ELR (cell line): Measurements from ENCODE around the gene PNMA8A.
"Not testable (repeated sequence)": the region's sequence is repeated elsewhere in the genome, so short reads cannot be mapped to it uniquely, and the experiment has no call there.

Source experiments
- DNase-seq: peaks from one replicate; pipeline ENCODE4 v3.0.0-alpha.2; 2015; ENCODE audit warnings: low read depth

Gene PNMA8A

GRCh38 chr19:46466536-46467196 lies 4.7 kb downstream of the PNMA8A start:
- DNase-seq: peak; percentile 74

GRCh38 chr19:46463516-46463915 lies 7.8 kb downstream of the PNMA8A start:
- no peak for DNase-seq

- DNase-seq: no peak
Measured at GRCh38 chr19:46461537-46461936, 9.8 kb downstream of the PNMA8A start.

GRCh38 chr19:46460981-46461380 lies 10.4 kb downstream of the PNMA8A start:
- DNase-seq: no peak

- DNase-seq: no peak
Measured at GRCh38 chr19:46460055-46460454, 11.3 kb downstream of the PNMA8A start.

- DNase-seq: no peak
Measured at GRCh38 chr19:46456930-46457329, 14.4 kb downstream of the PNMA8A start.

GRCh38 chr19:46454244-46454643 lies 17.1 kb downstream of the PNMA8A start:
- no peak for DNase-seq

GRCh38 chr19:46453661-46454060 lies 17.7 kb downstream of the PNMA8A start:
- DNase-seq: no peak

GRCh38 chr19:46452186-46452585 lies 19.2 kb downstream of the PNMA8A start:
- DNase-seq: no peak

- no peak for DNase-seq
Measured at GRCh38 chr19:46451352-46451751, 20.0 kb downstream of the PNMA8A start.

- no peak for DNase-seq
Measured at GRCh38 chr19:46450737-46451136, 20.6 kb downstream of the PNMA8A start.

- DNase-seq: no peak
Measured at GRCh38 chr19:46449228-46449627, 22.1 kb downstream of the PNMA8A start.

- DNase-seq: no peak
Measured at GRCh38 chr19:46448601-46449000, 22.8 kb downstream of the PNMA8A start.

- DNase-seq: no peak
Measured at GRCh38 chr19:46447824-46448223, 23.5 kb downstream of the PNMA8A start.

- no peak for DNase-seq
Measured at GRCh38 chr19:46447006-46447405, 24.4 kb downstream of the PNMA8A start.

- DNase-seq: no peak
Measured at GRCh38 chr19:46446021-46446420, 25.3 kb downstream of the PNMA8A start.

- DNase-seq: peak; percentile 70
Measured at GRCh38 chr19:46442808-46443450, 28.4 kb downstream of the PNMA8A start.

GRCh38 chr19:46441866-46442265 lies 29.5 kb downstream of the PNMA8A start:
- DNase-seq: no peak

- DNase-seq: not testable (repeated sequence)
Measured at GRCh38 chr19:46435689-46436088, 35.7 kb downstream of the PNMA8A start.

- DNase-seq: no peak
Measured at GRCh38 chr19:46435009-46435408, 36.4 kb downstream of the PNMA8A start.

- not testable (repeated sequence) for DNase-seq
Measured at GRCh38 chr19:46433470-46433869, 37.9 kb downstream of the PNMA8A start.

- DNase-seq: no peak
Measured at GRCh38 chr19:46431824-46432223, 39.5 kb downstream of the PNMA8A start.

- DNase-seq: no peak
Measured at GRCh38 chr19:46429999-46430398, 41.4 kb downstream of the PNMA8A start.
